HCT116 (cell line): ENCODE measurements around the gene NUDT14. TPM values are rescaled to one million over a fixed set of nuclear protein-coding genes. Genes with fewer than 3 reads are reported as not detected.

ENCODE experiments used
- ATAC-seq: fragments of 200-7000 bp; cut with Tn5 transposase; 2 replicates; pipeline ENCODE4 v1.9.1; 2020; ENCODE audit warnings: mild to moderate bottlenecking, moderate library complexity
- BruUV-seq: library from RNA; stranded (reverse); fragments of 400-500 nt; replicated peaks from 2 replicates; lab custom pipeline; 2021; lab: Mats Ljungman, UMichigan
- CTCF ChIA-PET: fragments of 300-600 bp; sonication (Branson Sonifier 250); formaldehyde crosslinking; loops from one replicate; lab custom pipeline; 2021; ENCODE audit warnings: antibody characterized with exemption; lab: Charles Lee
- POLR2A ChIA-PET: fragments of 300-600, 350-600 bp; sonication (Branson Sonifier 250); formaldehyde crosslinking; loops from one replicate; lab custom pipeline; 2021; ENCODE audit warnings: antibody characterized with exemption; lab: Charles Lee
- RAD21 ChIA-PET, 2 experiments: fragments of 300-600 bp; sonication (Branson Sonifier 250); formaldehyde crosslinking; loops; one replicate each; lab custom pipeline; 2023; ENCODE audit warnings: low total read pairs in 2 of 2; ENCODE audit not compliant: uncharacterized antibody in 2 of 2, unreplicated experiment in 2 of 2, low non-redundant PET in 1 of 2; lab: Charles Lee
- DNase-seq: peaks from one replicate; pipeline ENCODE4 v3.0.0-alpha.2; 2010; ENCODE audit warnings: low read depth, low spot score
- H2AFZ ChIP-seq: fragments of 200-600 bp; shearing (Covaris generic), sonication (generic); 2 replicates; pipeline ENCODE4 v1.6.1; 2017; ENCODE audit warnings: low read depth, mixed run types, mixed read lengths, antibody characterized with exemption, low read length; ENCODE audit not compliant: poor library complexity, severe bottlenecking
- H3K27ac ChIP-seq: 2 replicates; pipeline ENCODE4 v1.5.1; 2012; ENCODE audit warnings: low read depth, low read length
- H3K27me3 ChIP-seq: fragments of 200-600 bp; sonication (generic); 2 replicates; pipeline ENCODE4 v1.6.1; 2016; ENCODE audit warnings: mixed run types, low read length, mixed read lengths; ENCODE audit not compliant: insufficient read depth
- H3K36me3 ChIP-seq, 2 experiments: fragments of 200-500 bp in 1 of 2; fragments of 200-600 bp in 1 of 2; sonication (Bioruptor generic) in 1 of 2; sonication (generic) in 1 of 2; 2 replicates each; pipeline versions ENCODE4 v1.5.1 to v1.6.1; 2014 to 2016; ENCODE audit warnings: low read length in 2 of 2, inconsistent platforms in 1 of 2, mixed read lengths in 1 of 2, mixed run types in 1 of 2; ENCODE audit not compliant: insufficient read depth in 2 of 2, control insufficient read depth in 1 of 2
- H3K4me1 ChIP-seq, 2 experiments: fragments of 200-600 bp in 1 of 2; sonication (generic) in 1 of 2; 2 replicates each; pipeline versions ENCODE4 v1.5.1 to v1.6.1; 2012 to 2017; ENCODE audit warnings: low read length in 2 of 2, inconsistent platforms in 1 of 2, mild to moderate bottlenecking in 1 of 2, mixed read lengths in 1 of 2, mixed run types in 1 of 2, moderate library complexity in 1 of 2; ENCODE audit not compliant: insufficient read depth in 2 of 2, control insufficient read depth in 1 of 2
- H3K4me2 ChIP-seq: fragments of 200-600 bp; sonication (generic); 2 replicates; pipeline ENCODE4 v1.6.1; 2017; ENCODE audit warnings: mixed run types, low read length, mixed read lengths
- H3K4me3 ChIP-seq, 2 experiments: fragments of 200-600 bp in 1 of 2; sonication (generic) in 1 of 2; replicated peaks in 1 of 2; 2 replicates each; pipeline ENCODE4 v1.5.1; 2011 to 2016; ENCODE audit warnings: low read length in 2 of 2, control low read depth in 1 of 2, low read depth in 1 of 2, mild to moderate bottlenecking in 1 of 2, mixed read lengths in 1 of 2, mixed run types in 1 of 2
- H3K79me2 ChIP-seq: fragments of 200-600 bp; sonication (generic); 2 replicates; pipeline ENCODE4 v1.6.1; 2017; ENCODE audit warnings: mild to moderate bottlenecking, mixed run types, low read length, moderate library complexity, mixed read lengths; ENCODE audit not compliant: insufficient read depth
- H3K9ac ChIP-seq: fragments of 200-600 bp; sonication (generic); 2 replicates; pipeline ENCODE4 v1.6.1; 2016; ENCODE audit warnings: low read length, mixed read lengths
- H3K9me2 ChIP-seq: fragments of 200-600 bp; sonication (generic), shearing (Covaris generic); 2 replicates; pipeline ENCODE4 v1.6.1; 2017; ENCODE audit warnings: mixed run types, mild to moderate bottlenecking, moderate library complexity; ENCODE audit not compliant: insufficient read depth
- H3K9me3 ChIP-seq, 2 experiments: fragments of 200-500 bp in 1 of 2; fragments of 200-600 bp in 1 of 2; sonication (Bioruptor generic) in 1 of 2; sonication (generic) in 1 of 2; 2 replicates each; pipeline ENCODE4 v1.6.1; 2014 to 2017; ENCODE audit warnings: low read length in 2 of 2, mixed read lengths in 2 of 2, inconsistent platforms in 1 of 2, low read depth in 1 of 2, mild to moderate bottlenecking in 1 of 2, mixed run types in 1 of 2, moderate library complexity in 1 of 2; ENCODE audit not compliant: control insufficient read depth in 1 of 2, insufficient read depth in 1 of 2
- H4K20me1 ChIP-seq: fragments of 200-600 bp; sonication (generic), shearing (Covaris generic); 2 replicates; pipeline ENCODE4 v1.6.1; 2017; ENCODE audit warnings: mixed run types, mild to moderate bottlenecking, moderate library complexity; ENCODE audit not compliant: insufficient read depth
- CBX3 ChIP-seq: IDR thresholded peaks from 2 replicates; pipeline ENCODE4 v1.6.1; 2012; ENCODE audit warnings: low read depth
- CTCF ChIP-seq, 3 experiments: fragments of 200-600 bp in 1 of 3; sonication (generic) in 1 of 3; IDR thresholded peaks in 2 of 3; conservative IDR thresholded peaks in 1 of 3; 2 replicates each; pipeline ENCODE4 v1.5.1; 2012 to 2017; ENCODE audit warnings: low read depth in 2 of 3, low read length in 2 of 3, antibody characterized with exemption in 1 of 3, borderline replicate concordance in 1 of 3, control low read depth in 1 of 3, mild to moderate bottlenecking in 1 of 3, mixed read lengths in 1 of 3, mixed run types in 1 of 3, moderate library complexity in 1 of 3; ENCODE audit not compliant: insufficient read depth in 1 of 3
- EGR1 ChIP-seq: IDR thresholded peaks from 2 replicates; pipeline ENCODE4 v1.6.1; 2012; ENCODE audit warnings: low read depth
- FOSL1 ChIP-seq: IDR thresholded peaks from 2 replicates; pipeline ENCODE4 v1.6.1; 2012; ENCODE audit warnings: low read depth
- JUND ChIP-seq: IDR thresholded peaks from 2 replicates; pipeline ENCODE4 v1.6.1; 2012
- MAX ChIP-seq: IDR thresholded peaks from 2 replicates; pipeline ENCODE4 v1.6.1; 2012
- POLR2A ChIP-seq: IDR thresholded peaks from 2 replicates; pipeline ENCODE4 v1.7.0; 2011; ENCODE audit warnings: borderline replicate concordance; ENCODE audit not compliant: insufficient read depth, insufficient read length; ENCODE audit errors: extremely low read depth
- POLR2AphosphoS5 ChIP-seq: IDR thresholded peaks from 2 replicates; pipeline ENCODE4 v1.6.1; 2011; ENCODE audit warnings: mild to moderate bottlenecking, low read depth, low read length, moderate library complexity
- RAD21 ChIP-seq: IDR thresholded peaks from 2 replicates; pipeline ENCODE4 v1.6.1; 2012; ENCODE audit warnings: low read depth, mild to moderate bottlenecking
- SRF ChIP-seq: IDR thresholded peaks from 2 replicates; pipeline ENCODE4 v1.6.1; 2012; ENCODE audit warnings: low read depth
- intact Hi-C: fragments of 100-400 bp; cut with micrococcal nuclease; formaldehyde crosslinking; loops from 2 replicates; pipeline ENCODE4 v1.10.0; 2022
- total RNA-seq: library from RNA; stranded (reverse); gene quantifications from one replicate; pipeline ENCODE4 v1.2.1, GENCODE V29; 2021; ENCODE audit not compliant: unreplicated experiment

NUDT14 gene
- total RNA-seq, 1 experiment from 2014 or later = 56.1 TPM

- Histone ChIP-seq H3K27ac (no peak overlapping the region), H3K9ac (no peak overlapping the region), H3K9me3 (peaks cover 4 to 8% of the 10 kb centered on the region in 2 experiments; a peak in 2 of 4 replicates), H3K36me3 (no peaks in the 10 kb centered on the region), H2AFZ (no peak overlapping the region), H4K20me1 (no peaks in the 10 kb centered on the region), H3K4me1 (peaks cover 0 to under 1% of the 10 kb centered on the region in 2 experiments; a peak in 1 of 4 replicates), H3K4me2 (no peak overlapping the region), H3K79me2 (no peaks in the 10 kb centered on the region), H3K27me3 (no peaks in the 10 kb centered on the region), H3K9me2 (no peaks in the 10 kb centered on the region), H3K4me3 (no peak overlapping the region)
- CTCF ChIA-PET = no interaction called here
- POLR2A ChIA-PET = no interaction called here
- RAD21 ChIA-PET = no interaction called here
- BruUV-seq = no TSS peak
- ATAC-seq = 0 out of 2 replicates have a peak, but pooled peaks have one; percentile 6
- intact Hi-C loops = no loop called here
- TF ChIP-seq RAD21 = no peak
- no peak for TF ChIP-seq CBX3
- no peak for TF ChIP-seq POLR2A
- TF ChIP-seq SRF = no peak
- TF ChIP-seq POLR2AphosphoS5 = no peak
- TF ChIP-seq JUND = no peak
- TF ChIP-seq EGR1 = no peak
- no peak for TF ChIP-seq FOSL1
- TF ChIP-seq MAX = no peak
- DNase-seq = no peak
Measured at GRCh38 chr14:105192866-105193731, 12.0 kb upstream of the NUDT14 start.

- Histone ChIP-seq H3K4me1 (no peaks in the 10 kb centered on the region), H3K79me2 (no peaks in the 10 kb centered on the region), H3K9me2 (no peaks in the 10 kb centered on the region), H3K27ac (no peak overlapping the region), H3K9me3 (peaks cover 4 to 11% of the 10 kb centered on the region in 2 experiments; a peak in 2 of 4 replicates), H3K27me3 (no peaks in the 10 kb centered on the region), H3K4me3 (no peak overlapping the region), H3K36me3 (no peaks in the 10 kb centered on the region), H3K4me2 (no peak overlapping the region), H2AFZ (no peak overlapping the region), H3K9ac (no peak overlapping the region), H4K20me1 (no peaks in the 10 kb centered on the region)
- ChIA-PET POLR2A (no interaction called here), CTCF (no interaction called here), RAD21 (interaction anchor here in 1 of 2 experiments (0.7 kb wide), 1 partner anchor 252 kb away, joined by 4 read pairs; no protein-coding TSS in a partner anchor)
- DNase-seq (no peak), ATAC-seq (peak; percentile 59)
- intact Hi-C loops = no loop called here
- TF ChIP-seq EGR1 (no peak), CTCF (IDR thresholded peaks at IDR 0.05 in 2 of 3, conservative IDR thresholded peaks at IDR 0.05 in 1 of 3; ENCODE audit: borderline replicate concordance in 1 of 3, insufficient read depth in 1 of 3, low read depth in 2 of 3, low read length in 2 of 3) (peak in 2 of 3 experiments; percentile 14 to 15; a peak in 3 of 6 replicates)
- BruUV-seq = no TSS peak
Measured at GRCh38 chr14:105187935-105188524, 6.9 kb upstream of the NUDT14 start.
